Measurements from ENCODE around the gene BPGM.

GRCh38 chr7:134686786-134687185 lies 40.1 kb downstream of the BPGM start:
- TF ChIP-seq EZH2 (IDR thresholded peaks at IDR 0.05) (no peak), POLR2AphosphoS5 (IDR thresholded peaks at IDR 0.05; ENCODE audit: borderline replicate concordance, low read depth, low read length) (no peak), FOXP2 (optimal IDR thresholded peaks at IDR 0.05; ENCODE audit: control extremely low read depth, extremely low read length, insufficient read depth) (no peak)
